NCI-H446 (cell line): ENCODE results near the gene RIMS4.

Experiments
- DNase-seq, 2 experiments: peaks; one replicate each; lab custom pipeline; 2025; lab: John Stamatoyannopoulos, UW

Gene RIMS4

GRCh38 chr20:44720997-44721784 is 89.2 kb downstream of the RIMS4 start:
- peak in 1 of 2 experiments; percentile 45 for DNase-seq

GRCh38 chr20:44720621-44720996 is 89.7 kb downstream of the RIMS4 start:
- peak; percentile 85 to 92 for DNase-seq

GRCh38 chr20:44719841-44720240 is 90.5 kb downstream of the RIMS4 start:
- no peak for DNase-seq

- no peak for DNase-seq
Measured at GRCh38 chr20:44717986-44718385, 92.4 kb downstream of the RIMS4 start.

- DNase-seq = peak in 1 of 2 experiments; percentile 22
Measured at GRCh38 chr20:44716309-44717106, 93.8 kb downstream of the RIMS4 start.

- no peak for DNase-seq
Measured at GRCh38 chr20:44715499-44716308, 94.6 kb downstream of the RIMS4 start.

- DNase-seq = peak; percentile 68 to 94
Measured at GRCh38 chr20:44714701-44715498, 95.4 kb downstream of the RIMS4 start, which contains the start of gene CCN5. Gene CCN5, plus strand, starts transcription at chr20:44715369. Its CDS starts 22 bp downstream, at chr20:44715391.

GRCh38 chr20:44714102-44714700 is 96.1 kb downstream of the RIMS4 start:
- DNase-seq = no peak

GRCh38 chr20:44711237-44711636 is 99.1 kb downstream of the RIMS4 start:
- DNase-seq = no peak

- DNase-seq = no peak
Measured at GRCh38 chr20:44709797-44710196, 100.5 kb downstream of the RIMS4 start.

- no peak for DNase-seq
Measured at GRCh38 chr20:44709380-44709779, 101.0 kb downstream of the RIMS4 start.

GRCh38 chr20:44707018-44707579 is 103.2 kb downstream of the RIMS4 start:
- DNase-seq = no peak

GRCh38 chr20:44706301-44707017 is 103.9 kb downstream of the RIMS4 start:
- peak in 1 of 2 experiments; percentile 51 for DNase-seq

- no peak for DNase-seq
Measured at GRCh38 chr20:44705364-44706094, 104.8 kb downstream of the RIMS4 start.

- DNase-seq = no peak
Measured at GRCh38 chr20:44704551-44704971, 105.8 kb downstream of the RIMS4 start.

GRCh38 chr20:44703956-44704488 is 106.3 kb downstream of the RIMS4 start:
- DNase-seq = no peak

GRCh38 chr20:44703183-44703925 is 107.0 kb downstream of the RIMS4 start:
- DNase-seq = no peak

GRCh38 chr20:44702776-44703175 is 107.6 kb downstream of the RIMS4 start:
- DNase-seq = peak in 1 of 2 experiments; percentile 65
